SK-N-SH treated with all-trans-retinoic acid at 6 μM for 48 hours (cell line): Measurements from ENCODE around the gene VPS33A.

ENCODE experiments used
- ATAC-seq: fragments of 200-7000 bp; cut with Tn5 transposase; 3 replicates; pipeline ENCODE4 v1.9.1; 2020; ENCODE audit warnings: mild to moderate bottlenecking, moderate library complexity
- ARNTL ChIP-seq: fragments of 450-650 bp; formaldehyde crosslinking; IDR thresholded peaks from 2 replicates; pipeline ENCODE4 v1.5.0; 2020; ENCODE audit warnings: low read depth, mild to moderate bottlenecking, moderate library complexity, borderline replicate concordance
- BACH2 ChIP-seq: fragments of 250-450 bp; sonication (Bioruptor Pico); IDR thresholded peaks from 2 replicates; pipeline ENCODE4 v1.9.0; 2021; ENCODE audit warnings: mild to moderate bottlenecking, borderline replicate concordance
- CREB5 ChIP-seq: fragments of 250-450 bp; sonication (Bioruptor Pico); IDR thresholded peaks from 2 replicates; pipeline ENCODE4 v1.5.1; 2020; ENCODE audit warnings: low read depth, mild to moderate bottlenecking, moderate library complexity
- CSDC2 ChIP-seq: fragments of 250-450 bp; sonication (Bioruptor Pico); IDR thresholded peaks from 2 replicates; pipeline ENCODE4 v1.5.0; 2020; ENCODE audit warnings: mild to moderate bottlenecking, moderate library complexity
- ESRRG ChIP-seq: fragments of 250-450 bp; sonication (Bioruptor Pico); IDR thresholded peaks from 2 replicates; pipeline ENCODE4 v1.6.1; 2021; ENCODE audit warnings: mild to moderate bottlenecking
- GLIS3 ChIP-seq: fragments of 250-450 bp; sonication (Bioruptor Pico); IDR thresholded peaks from 2 replicates; pipeline ENCODE4 v1.5.0; 2020; ENCODE audit warnings: mild to moderate bottlenecking, moderate library complexity
- ISL1 ChIP-seq: fragments of 250-450 bp; sonication (Bioruptor Pico); IDR thresholded peaks from 2 replicates; pipeline ENCODE4 v2.1.2; 2022; ENCODE audit warnings: mild to moderate bottlenecking, moderate library complexity
- OSR1 ChIP-seq: fragments of 250-450 bp; sonication (Bioruptor Pico); IDR thresholded peaks from 2 replicates; pipeline ENCODE4 v1.8.0; 2022; ENCODE audit warnings: moderate library complexity, mild to moderate bottlenecking, inconsistent platforms
- PATZ1 ChIP-seq: fragments of 250-450 bp; sonication (Bioruptor Pico); IDR thresholded peaks from 2 replicates; pipeline ENCODE4 v1.8.0; 2020; ENCODE audit warnings: mild to moderate bottlenecking, moderate library complexity, borderline replicate concordance
- PPARA ChIP-seq: fragments of 250-450 bp; sonication (Bioruptor Pico); IDR thresholded peaks from 2 replicates; pipeline ENCODE4 v1.5.0; 2020; ENCODE audit warnings: mild to moderate bottlenecking, borderline replicate concordance
- RARB ChIP-seq: fragments of 250-450 bp; sonication (Bioruptor Pico); IDR thresholded peaks from 2 replicates; pipeline ENCODE4 v1.8.0; 2021; ENCODE audit warnings: mild to moderate bottlenecking, moderate library complexity
- SNAI2 ChIP-seq: fragments of 250-450 bp; sonication (Bioruptor Pico); IDR thresholded peaks from 2 replicates; pipeline ENCODE4 v1.5.0; 2020; ENCODE audit warnings: mild to moderate bottlenecking, moderate library complexity
- TCF4 ChIP-seq: fragments of 250-450 bp; sonication (Bioruptor Pico); IDR thresholded peaks from 2 replicates; pipeline ENCODE4 v1.8.0; 2021; ENCODE audit warnings: mild to moderate bottlenecking, moderate library complexity, borderline replicate concordance
- TOX ChIP-seq: fragments of 250-450 bp; sonication (Bioruptor Pico); IDR thresholded peaks from 2 replicates; pipeline ENCODE4 v1.8.0; 2021; ENCODE audit warnings: mild to moderate bottlenecking, moderate library complexity, borderline replicate concordance
- TSHZ2 ChIP-seq: fragments of 250-450 bp; sonication (Bioruptor Pico); IDR thresholded peaks from 2 replicates; pipeline ENCODE4 v1.5.0; 2020; ENCODE audit warnings: mild to moderate bottlenecking, moderate library complexity
- ZC3H10 ChIP-seq: fragments of 250-450 bp; sonication (Bioruptor Pico); IDR thresholded peaks from 2 replicates; pipeline ENCODE4 v1.5.1; 2021; ENCODE audit warnings: mild to moderate bottlenecking, moderate library complexity
- ZFP3 ChIP-seq: fragments of 250-450 bp; sonication (Bioruptor Pico); IDR thresholded peaks from 2 replicates; pipeline ENCODE4 v1.5.0; 2020; ENCODE audit warnings: mild to moderate bottlenecking, moderate library complexity
- ZNF565 ChIP-seq: fragments of 450-650 bp; formaldehyde crosslinking; conservative IDR thresholded peaks from 2 replicates; pipeline ENCODE4 v1.5.0; 2020; ENCODE audit warnings: low read depth, mild to moderate bottlenecking, moderate library complexity
- ZNF70 ChIP-seq: fragments of 450-650 bp; formaldehyde crosslinking; IDR thresholded peaks from 2 replicates; pipeline ENCODE4 v1.5.0; 2020; ENCODE audit warnings: mild to moderate bottlenecking, moderate library complexity
- ZNF8 ChIP-seq: fragments of 450-650 bp; formaldehyde crosslinking; IDR thresholded peaks from 2 replicates; pipeline ENCODE4 v1.5.0; 2020; ENCODE audit warnings: mild to moderate bottlenecking, moderate library complexity
- TF ChIP-seq, protein P1 (sequence below): fragments of 250-450 bp; sonication (Bioruptor Pico); IDR thresholded peaks from 2 replicates; pipeline ENCODE4 v1.8.0; 2021; ENCODE audit warnings: low read depth, mild to moderate bottlenecking, moderate library complexity, borderline replicate concordance
- TF ChIP-seq, protein P2 (sequence below): fragments of 250-450 bp; sonication (Bioruptor Pico); IDR thresholded peaks from 2 replicates; pipeline ENCODE4 v1.5.1; 2021; ENCODE audit warnings: mild to moderate bottlenecking, moderate library complexity

The VPS33A gene

DNA sequence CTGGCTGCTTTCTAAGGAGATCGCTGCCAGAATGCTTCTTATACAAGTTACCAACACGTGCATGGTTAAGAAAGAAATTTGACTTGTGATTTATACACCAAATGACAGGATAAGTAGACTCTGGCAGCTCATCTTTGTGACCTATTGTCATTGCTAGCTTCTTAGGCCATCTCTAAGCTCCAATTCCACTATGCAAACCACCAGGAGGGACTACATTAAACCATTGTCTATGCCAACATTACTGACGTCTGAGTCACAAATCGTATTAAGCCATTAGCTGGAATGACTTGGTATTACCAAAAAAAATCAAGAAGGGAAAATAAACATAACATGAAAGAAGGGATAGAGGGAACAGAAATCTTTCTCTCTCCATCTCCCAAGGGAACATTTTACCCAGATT lies 15.8 kb upstream of the VPS33A start (continued):
- no peak for TF ChIP-seq OSR1
- TF ChIP-seq ZNF8 (CRISPR knock-in tag): no peak
- no peak for TF ChIP-seq TCF4 (CRISPR knock-in tag)

DNA sequence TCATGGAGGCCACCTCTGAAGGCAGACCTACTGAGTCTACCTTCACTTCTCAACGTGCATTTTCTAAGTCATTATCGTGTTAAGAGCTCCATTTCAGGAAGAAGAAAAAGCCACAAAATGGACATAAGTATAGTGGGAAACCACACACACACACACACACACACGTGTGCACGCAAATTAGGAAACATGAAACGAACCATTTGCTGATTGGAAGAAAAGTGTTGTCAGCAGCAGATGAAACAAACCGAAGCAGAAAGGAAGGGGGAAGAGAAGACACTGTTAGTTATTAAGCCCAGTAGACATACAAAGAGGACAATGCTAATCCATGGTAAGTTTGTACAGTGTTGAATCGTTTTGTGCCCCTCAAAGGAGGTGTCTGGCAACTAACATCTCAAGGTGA lies 9.9 kb upstream of the VPS33A start:
- no peak for ATAC-seq
- no peak for TF ChIP-seq TSHZ2
- TF ChIP-seq ZNF565 (CRISPR knock-in tag): no peak
- TF ChIP-seq PPARA (CRISPR knock-in tag): no peak
- TF ChIP-seq, protein P1, sequence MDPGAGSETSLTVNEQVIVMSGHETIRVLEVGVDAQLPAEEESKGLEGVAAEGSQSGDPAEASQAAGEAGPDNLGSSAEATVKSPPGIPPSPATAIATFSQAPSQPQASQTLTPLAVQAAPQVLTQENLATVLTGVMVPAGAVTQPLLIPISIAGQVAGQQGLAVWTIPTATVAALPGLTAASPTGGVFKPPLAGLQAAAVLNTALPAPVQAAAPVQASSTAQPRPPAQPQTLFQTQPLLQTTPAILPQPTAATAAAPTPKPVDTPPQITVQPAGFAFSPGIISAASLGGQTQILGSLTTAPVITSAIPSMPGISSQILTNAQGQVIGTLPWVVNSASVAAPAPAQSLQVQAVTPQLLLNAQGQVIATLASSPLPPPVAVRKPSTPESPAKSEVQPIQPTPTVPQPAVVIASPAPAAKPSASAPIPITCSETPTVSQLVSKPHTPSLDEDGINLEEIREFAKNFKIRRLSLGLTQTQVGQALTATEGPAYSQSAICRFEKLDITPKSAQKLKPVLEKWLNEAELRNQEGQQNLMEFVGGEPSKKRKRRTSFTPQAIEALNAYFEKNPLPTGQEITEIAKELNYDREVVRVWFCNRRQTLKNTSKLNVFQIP (CRISPR knock-in tag): no peak
- TF ChIP-seq RARB: no peak
- no peak for TF ChIP-seq PATZ1
- TF ChIP-seq ARNTL: no peak
- TF ChIP-seq ZNF8 (CRISPR knock-in tag): no peak
- no peak for TF ChIP-seq ZC3H10 (CRISPR knock-in tag)
- TF ChIP-seq CREB5: no peak
- no peak for TF ChIP-seq OSR1
- TF ChIP-seq BACH2: no peak
- no peak for TF ChIP-seq ESRRG
- TF ChIP-seq CSDC2 (CRISPR knock-in tag): no peak
- TF ChIP-seq ZNF70 (CRISPR knock-in tag): no peak
- TF ChIP-seq SNAI2 (CRISPR knock-in tag): no peak
- no peak for TF ChIP-seq GLIS3 (CRISPR knock-in tag)
- no peak for TF ChIP-seq ZFP3
- TF ChIP-seq TOX (CRISPR knock-in tag): no peak

DNA sequence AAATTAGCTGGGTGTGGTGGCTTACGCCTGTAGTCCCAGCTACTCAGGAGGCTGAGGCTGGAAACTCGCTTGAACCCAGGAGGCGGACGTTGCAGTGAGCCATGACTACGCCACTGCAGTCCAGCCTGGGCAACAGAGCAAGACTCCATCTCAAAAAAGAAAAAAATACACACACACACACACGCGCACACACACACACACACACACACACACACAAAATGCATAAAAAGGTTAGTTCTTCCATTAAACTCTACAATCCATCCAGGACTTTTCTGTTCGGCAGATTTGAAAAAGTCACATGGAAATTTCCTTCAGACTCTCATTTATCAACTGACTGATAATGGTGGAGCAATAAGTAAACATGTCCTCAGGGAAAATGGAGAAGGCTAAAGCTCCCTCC lies 9.2 kb upstream of the VPS33A start:
- TF ChIP-seq TOX (CRISPR knock-in tag) (no peak), PATZ1 (no peak), BACH2 (no peak), ZFP3 (no peak), ZNF8 (CRISPR knock-in tag) (no peak), ARNTL (no peak), ZNF70 (CRISPR knock-in tag) (no peak), ISL1 (CRISPR knock-in tag) (no peak), SNAI2 (CRISPR knock-in tag) (no peak), TCF4 (CRISPR knock-in tag) (no peak)
- TF ChIP-seq, protein P2, sequence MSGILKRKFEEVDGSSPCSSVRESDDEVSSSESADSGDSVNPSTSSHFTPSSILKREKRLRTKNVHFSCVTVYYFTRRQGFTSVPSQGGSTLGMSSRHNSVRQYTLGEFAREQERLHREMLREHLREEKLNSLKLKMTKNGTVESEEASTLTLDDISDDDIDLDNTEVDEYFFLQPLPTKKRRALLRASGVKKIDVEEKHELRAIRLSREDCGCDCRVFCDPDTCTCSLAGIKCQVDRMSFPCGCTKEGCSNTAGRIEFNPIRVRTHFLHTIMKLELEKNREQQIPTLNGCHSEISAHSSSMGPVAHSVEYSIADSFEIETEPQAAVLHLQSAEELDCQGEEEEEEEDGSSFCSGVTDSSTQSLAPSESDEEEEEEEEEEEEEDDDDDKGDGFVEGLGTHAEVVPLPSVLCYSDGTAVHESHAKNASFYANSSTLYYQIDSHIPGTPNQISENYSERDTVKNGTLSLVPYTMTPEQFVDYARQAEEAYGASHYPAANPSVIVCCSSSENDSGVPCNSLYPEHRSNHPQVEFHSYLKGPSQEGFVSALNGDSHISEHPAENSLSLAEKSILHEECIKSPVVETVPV (CRISPR knock-in tag): no peak
- TF ChIP-seq, protein P1 (CRISPR knock-in tag): no peak
- TF ChIP-seq, all 23 proteins: peak for 0
- ATAC-seq: no peak
